Neural progenitor cell (in vitro differentiated cells): ENCODE data around the gene GHDC. TPM values are rescaled to one million over a fixed set of nuclear protein-coding genes. Genes with fewer than 3 reads are reported as not detected.

Experiments
- DNase-seq: peaks from one replicate; pipeline ENCODE4 v3.0.0-alpha.2; 2016; ENCODE audit warnings: low spot score
- H2AFZ ChIP-seq: fragments of 200-600 bp; sonication (generic); replicated peaks from 2 replicates; pipeline ENCODE4 v1.6.1; 2016; ENCODE audit warnings: antibody characterized with exemption
- H3F3A ChIP-seq: fragments of 200-600 bp; sonication (generic); 2 replicates; pipeline ENCODE4 v1.6.1; 2016; ENCODE audit warnings: antibody characterized with exemption, low read depth
- H3K27ac ChIP-seq: fragments of 200-600 bp; sonication (generic); 2 replicates; pipeline ENCODE4 v1.5.1; 2016; ENCODE audit warnings: mild to moderate bottlenecking
- H3K27me3 ChIP-seq: fragments of 200-600 bp; sonication (generic); 2 replicates; pipeline ENCODE4 v1.6.1; 2016; ENCODE audit warnings: mild to moderate bottlenecking, moderate library complexity
- H3K36me3 ChIP-seq: fragments of 200-600 bp; sonication (generic); 2 replicates; pipeline ENCODE4 v1.5.1; 2016
- H3K4me1 ChIP-seq: fragments of 200-600 bp; sonication (generic); 2 replicates; pipeline ENCODE4 v1.6.1; 2016; ENCODE audit warnings: mixed run types
- H3K4me2 ChIP-seq: fragments of 200-600 bp; sonication (generic); 2 replicates; pipeline ENCODE4 v1.6.1; 2016
- H3K4me3 ChIP-seq: fragments of 200-600 bp; sonication (generic); 2 replicates; pipeline ENCODE4 v1.5.1; 2016
- H3K79me2 ChIP-seq: fragments of 200-600 bp; sonication (generic); 2 replicates; pipeline ENCODE4 v1.6.1; 2016; ENCODE audit warnings: low read depth
- H3K9ac ChIP-seq: fragments of 200-600 bp; sonication (generic); 2 replicates; pipeline ENCODE4 v1.6.1; 2016
- H3K9me3 ChIP-seq: fragments of 200-600 bp; sonication (generic); 2 replicates; pipeline ENCODE4 v1.5.1; 2016; ENCODE audit warnings: low read depth
- H4K20me1 ChIP-seq: fragments of 200-600 bp; sonication (generic); 2 replicates; pipeline ENCODE4 v1.6.1; 2016; ENCODE audit warnings: low read depth
- H3K27ac Mint-ChIP-seq: 3 replicates; pipeline ENCODE4 v1.8.0; 2021; ENCODE audit warnings: mixed read lengths
- H3K27me3 Mint-ChIP-seq: 2 replicates; pipeline ENCODE4 v1.8.0; 2022; ENCODE audit warnings: low read depth, mild to moderate bottlenecking, inconsistent platforms, moderate library complexity, mixed read lengths; ENCODE audit not compliant: insufficient read depth
- H3K36me3 Mint-ChIP-seq: 3 replicates; pipeline ENCODE4 v1.8.0; 2021; ENCODE audit warnings: mixed read lengths
- H3K4me1 Mint-ChIP-seq: 3 replicates; pipeline ENCODE4 v1.8.0; 2021; ENCODE audit warnings: mixed read lengths
- H3K4me3 Mint-ChIP-seq: 3 replicates; pipeline ENCODE4 v1.8.0; 2021; ENCODE audit warnings: mild to moderate bottlenecking, moderate library complexity, mixed read lengths
- H3K9me3 Mint-ChIP-seq: 3 replicates; pipeline ENCODE4 v1.8.0; 2020; ENCODE audit warnings: mixed read lengths
- CTCF ChIP-seq: fragments of 200-600 bp; sonication (generic); IDR thresholded peaks from 2 replicates; pipeline ENCODE4 v1.5.1; 2017; ENCODE audit warnings: antibody characterized with exemption, mild to moderate bottlenecking
- EZH2 ChIP-seq: fragments of 200-600 bp; sonication (generic); IDR thresholded peaks from 2 replicates; pipeline ENCODE4 v1.6.1; 2017; ENCODE audit warnings: antibody characterized with exemption, mild to moderate bottlenecking, moderate library complexity
- EZH2phosphoT487 ChIP-seq: fragments of 200-600 bp; sonication (generic); IDR thresholded peaks from 2 replicates; pipeline ENCODE4 v1.6.1; 2017; ENCODE audit warnings: antibody characterized with exemption
- total RNA-seq: library from RNA; depleted of rRNA; stranded (reverse); fragments of >200 nt; gene quantifications from 2 replicates; pipeline ENCODE4 v1.2.3, GENCODE V29; 2015; ENCODE audit warnings: low replicate concordance

GHDC gene
- total RNA-seq, 1 donor from 2014 or later, result 7.7 TPM

DNA sequence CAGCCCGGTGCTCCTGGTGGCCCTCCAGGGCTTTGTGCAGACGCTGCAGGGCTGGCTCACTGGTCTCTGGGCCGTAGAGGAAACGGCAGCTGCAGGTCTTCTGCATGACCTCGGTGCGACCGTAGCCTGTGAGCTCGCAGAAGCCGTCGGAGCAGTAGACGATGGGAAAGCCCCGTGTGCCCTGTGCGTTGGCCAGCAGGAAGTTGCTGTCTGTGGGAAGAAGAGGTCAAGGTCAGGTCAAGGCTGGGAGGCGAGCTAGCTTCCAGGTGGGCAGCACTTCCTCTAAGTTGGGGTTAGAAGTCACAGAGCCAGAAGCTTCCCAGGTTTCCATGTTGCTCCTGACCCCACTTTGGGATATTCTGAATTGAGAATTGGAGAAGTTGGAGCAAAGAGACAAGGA, 15.5 kb downstream of the GHDC start:
- Histone ChIP-seq H3K4me1 (peaks cover 9% of the 10 kb centered on the region), H3K79me2 (no peaks in the 10 kb centered on the region), H3K36me3 (no peaks in the 10 kb centered on the region), H3K4me3 (no peak overlapping the region), H3K4me2 (no peak overlapping the region), H2AFZ (no peak overlapping the region), H3F3A (peaks cover 16% of the 10 kb centered on the region), H3K27ac (no peak overlapping the region), H3K9me3 (no peaks in the 10 kb centered on the region), H3K9ac (no peak overlapping the region), H4K20me1 (peaks cover 18% of the 10 kb centered on the region), H3K27me3 (peaks cover 63% of the 10 kb centered on the region)
- Mint-ChIP-seq H3K4me1 (peaks cover 11% of the 10 kb centered on the region), H3K4me3 (no peak overlapping the region), H3K36me3 (no peaks in the 10 kb centered on the region), H3K27ac (no peak overlapping the region), H3K9me3 (no peaks in the 10 kb centered on the region), H3K27me3 (peaks cover 55% of the 10 kb centered on the region)
- TF ChIP-seq EZH2 (no peak), EZH2phosphoT487 (no peak), CTCF (no peak)
- no peak for DNase-seq

GRCh38 chr17:42177684-42178083, 16.6 kb downstream of the GHDC start:
- peak overlapping the region; percentile 6 for H3K4me3 Mint-ChIP-seq
- Histone ChIP-seq H3K27ac (no peak overlapping the region), H4K20me1 (peaks cover 18% of the 10 kb centered on the region), H2AFZ (no peak overlapping the region), H3K4me2 (no peak overlapping the region), H3K27me3 (peaks cover 52% of the 10 kb centered on the region), H3K9me3 (no peaks in the 10 kb centered on the region), H3K4me1 (peaks cover 9% of the 10 kb centered on the region), H3F3A (peaks cover 6% of the 10 kb centered on the region), H3K4me3 (no peak overlapping the region), H3K9ac (no peak overlapping the region), H3K36me3 (no peaks in the 10 kb centered on the region), H3K79me2 (no peaks in the 10 kb centered on the region)
- no peak for DNase-seq
- H3K27ac Mint-ChIP-seq, result no peak overlapping the region
- H3K9me3 Mint-ChIP-seq, result no peaks in the 10 kb centered on the region
- H3K36me3 Mint-ChIP-seq, result no peaks in the 10 kb centered on the region
- TF ChIP-seq EZH2phosphoT487 (no peak), CTCF (no peak), EZH2 (no peak)
- H3K27me3 Mint-ChIP-seq, result peaks cover 49% of the 10 kb centered on the region
- peaks cover 7% of the 10 kb centered on the region for H3K4me1 Mint-ChIP-seq

DNA sequence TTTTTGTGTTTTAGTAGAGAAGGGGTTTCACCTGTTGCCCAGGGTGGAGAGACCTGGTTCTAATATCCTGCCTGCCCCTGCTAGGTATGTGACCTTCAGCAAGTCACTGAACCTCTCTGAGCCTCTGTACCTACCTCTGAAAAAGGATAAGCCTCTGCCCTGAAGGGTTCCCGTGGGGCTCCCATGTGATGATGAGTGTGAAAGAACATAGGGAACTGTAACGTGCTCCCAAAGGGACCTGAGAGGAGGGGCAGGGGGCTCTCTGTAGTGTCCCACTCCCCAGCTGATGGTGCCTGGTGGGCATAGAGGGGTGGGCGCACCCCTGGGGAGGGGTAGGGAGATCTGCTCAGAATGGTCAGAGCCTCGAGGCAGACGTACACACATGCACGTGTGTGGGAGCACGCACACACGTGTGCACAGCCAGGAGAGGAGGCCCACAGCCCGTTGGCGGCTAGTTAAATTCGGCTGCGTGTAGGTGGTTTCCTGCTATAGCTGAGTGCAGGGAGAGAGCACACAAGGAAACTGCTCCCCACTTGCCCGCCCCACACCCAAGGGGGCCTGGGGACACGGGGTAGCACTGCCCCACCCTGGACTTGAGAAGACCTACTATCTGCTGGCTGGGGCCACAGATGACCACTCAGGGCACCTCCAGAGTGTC, 20.0 kb downstream of the GHDC start:
- Mint-ChIP-seq H3K4me1 (no peaks in the 10 kb centered on the region), H3K9me3 (no peaks in the 10 kb centered on the region), H3K4me3 (no peak overlapping the region), H3K27ac (no peak overlapping the region), H3K36me3 (no peaks in the 10 kb centered on the region), H3K27me3 (peaks cover 21% of the 10 kb centered on the region)
- H4K20me1 ChIP-seq, result peaks cover 1% of the 10 kb centered on the region
- no peaks in the 10 kb centered on the region for H3K9me3 ChIP-seq
- no peak overlapping the region for H3K27ac ChIP-seq
- DNase-seq, result no peak
- H3K4me1 ChIP-seq, result no peaks in the 10 kb centered on the region
- no peak overlapping the region for H3K4me3 ChIP-seq
- H2AFZ ChIP-seq, result no peak overlapping the region
- no peak for TF ChIP-seq EZH2phosphoT487
- no peak for TF ChIP-seq CTCF
- TF ChIP-seq EZH2, result no peak
- no peaks in the 10 kb centered on the region for H3F3A ChIP-seq
- no peaks in the 10 kb centered on the region for H3K36me3 ChIP-seq
- no peaks in the 10 kb centered on the region for H3K79me2 ChIP-seq
- no peak overlapping the region for H3K4me2 ChIP-seq
- no peak overlapping the region for H3K9ac ChIP-seq
- peaks cover 17% of the 10 kb centered on the region for H3K27me3 ChIP-seq
